Neural crest cell (in vitro differentiated cells): ENCODE measurements around the gene OR2C1. TPM values are rescaled to one million over a fixed set of nuclear protein-coding genes. Genes with fewer than 3 reads are reported as not detected.

ENCODE experiments used
- DNase-seq: peaks from one replicate; pipeline ENCODE4 v3.0.0; 2021; ENCODE audit warnings: low read depth, mixed read lengths, low spot score
- H3K27ac Mint-ChIP-seq: one replicate; pipeline ENCODE4 v1.8.0; 2021; ENCODE audit warnings: mild to moderate bottlenecking, mixed read lengths; ENCODE audit not compliant: unreplicated experiment
- H3K27me3 Mint-ChIP-seq: 2 replicates; pipeline ENCODE4 v1.8.0; 2021; ENCODE audit warnings: low read depth, mild to moderate bottlenecking, mixed read lengths
- H3K36me3 Mint-ChIP-seq: 2 replicates; pipeline ENCODE4 v1.8.0; 2021; ENCODE audit warnings: low read depth, mild to moderate bottlenecking, mixed read lengths
- H3K4me1 Mint-ChIP-seq: 2 replicates; pipeline ENCODE4 v1.8.0; 2021; ENCODE audit warnings: mixed read lengths
- H3K4me3 Mint-ChIP-seq: one replicate; pipeline ENCODE4 v1.8.0; 2021; ENCODE audit warnings: mild to moderate bottlenecking, mixed read lengths
- H3K9me3 Mint-ChIP-seq: 2 replicates; pipeline ENCODE4 v1.8.0; 2021; ENCODE audit warnings: mixed read lengths
- CTCF ChIP-seq: fragments of 200-600 bp; sonication (generic); conservative IDR thresholded peaks from 2 replicates; pipeline ENCODE4 v1.5.0; 2021; ENCODE audit warnings: antibody characterized with exemption, mild to moderate bottlenecking
- total RNA-seq: library from RNA; stranded (reverse); gene quantifications from 2 replicates; pipeline ENCODE4 v1.2.1, GENCODE V29; 2021

OR2C1 gene
- total RNA-seq, 1 donor from 2014 or later: 0.16 TPM

GRCh38 chr16:3363793-3364192, 8.1 kb downstream of the OR2C1 start:
- Mint-ChIP-seq H3K36me3 (no peaks in the 10 kb centered on the region), H3K4me3 (no peak overlapping the region), H3K27ac (no peak overlapping the region), H3K4me1 (no peaks in the 10 kb centered on the region), H3K9me3 (peaks cover 5% of the 10 kb centered on the region), H3K27me3 (peaks cover 36% of the 10 kb centered on the region)
- no peak for DNase-seq
- no peak for TF ChIP-seq CTCF

- Mint-ChIP-seq H3K4me3 (no peak overlapping the region), H3K27me3 (peaks cover 27% of the 10 kb centered on the region), H3K9me3 (peaks cover 5% of the 10 kb centered on the region), H3K4me1 (no peaks in the 10 kb centered on the region), H3K36me3 (no peaks in the 10 kb centered on the region), H3K27ac (no peak overlapping the region)
- no peak for TF ChIP-seq CTCF
- no peak for DNase-seq
Observed at GRCh38 chr16:3364774-3365427, 9.2 kb downstream of the OR2C1 start.

- Mint-ChIP-seq H3K4me1 (no peaks in the 10 kb centered on the region), H3K27ac (no peak overlapping the region), H3K4me3 (no peak overlapping the region), H3K36me3 (no peaks in the 10 kb centered on the region), H3K27me3 (no peaks in the 10 kb centered on the region), H3K9me3 (peaks cover 2% of the 10 kb centered on the region)
- no peak for DNase-seq
- no peak for TF ChIP-seq CTCF
Observed at GRCh38 chr16:3369073-3369472, 13.4 kb downstream of the OR2C1 start.

GRCh38 chr16:3375680-3376079, 20.0 kb downstream of the OR2C1 start:
- Mint-ChIP-seq H3K27ac (no peak overlapping the region), H3K9me3 (peaks cover 20% of the 10 kb centered on the region), H3K4me1 (no peaks in the 10 kb centered on the region), H3K27me3 (no peaks in the 10 kb centered on the region), H3K4me3 (no peak overlapping the region), H3K36me3 (peaks cover 25% of the 10 kb centered on the region)
- no peak for DNase-seq
- TF ChIP-seq CTCF: no peak

- no peak overlapping the region for H3K27ac Mint-ChIP-seq
- H3K4me3 Mint-ChIP-seq: no peak overlapping the region
- peaks cover 48% of the 10 kb centered on the region for H3K36me3 Mint-ChIP-seq
- no peaks in the 10 kb centered on the region for H3K27me3 Mint-ChIP-seq
- DNase-seq: no peak
- H3K9me3 Mint-ChIP-seq: peaks cover 32% of the 10 kb centered on the region
- H3K4me1 Mint-ChIP-seq: no peaks in the 10 kb centered on the region
- no peak for TF ChIP-seq CTCF
Observed at GRCh38 chr16:3377917-3378316, 22.2 kb downstream of the OR2C1 start.
